NCI-H2107 treated with DMSO at 0.1 percent for 48 hours (cell line): ENCODE data around the gene FETUB.

ENCODE experiments used
- DNase-seq: peaks from one replicate; lab custom pipeline; 2025; ENCODE audit not compliant: unreplicated experiment; lab: John Stamatoyannopoulos, UW

FETUB gene

GRCh38 chr3:186612721-186613636 is 27.2 kb upstream of the FETUB start, which contains the start of gene AHSG:
TSS of gene AHSG (plus strand) at chr3:186613060. CDS start at chr3:186613142, 82 bp downstream.
- no peak for DNase-seq

GRCh38 chr3:186613637-186614265 is 26.4 kb upstream of the FETUB start:
- DNase-seq: no peak

- no peak for DNase-seq
These were observed 26.0 kb upstream of the FETUB start for GRCh38 chr3:186614266-186614596.

- DNase-seq: peak; percentile 97
These were observed 25.4 kb upstream of the FETUB start for GRCh38 chr3:186614597-186615483.

- no peak for DNase-seq
These were observed 23.9 kb upstream of the FETUB start for GRCh38 chr3:186616299-186616617.

GRCh38 chr3:186617036-186617946 is 22.9 kb upstream of the FETUB start:
- peak; percentile 92 for DNase-seq

- DNase-seq: no peak
These were observed 21.8 kb upstream of the FETUB start for GRCh38 chr3:186618318-186618938.

- no peak for DNase-seq
These were observed 20.4 kb upstream of the FETUB start for GRCh38 chr3:186619787-186620212.

GRCh38 chr3:186620213-186621092 is 19.7 kb upstream of the FETUB start:
- no peak for DNase-seq

- DNase-seq: no peak
These were observed 18.1 kb upstream of the FETUB start for GRCh38 chr3:186621894-186622650.

- no peak for DNase-seq
These were observed 17.4 kb upstream of the FETUB start for GRCh38 chr3:186622651-186623310.

GRCh38 chr3:186624598-186624997 is 15.6 kb upstream of the FETUB start:
- DNase-seq: no peak

- no peak for DNase-seq
These were observed 14.6 kb upstream of the FETUB start for GRCh38 chr3:186625600-186626042.

- no peak for DNase-seq
These were observed 13.8 kb upstream of the FETUB start for GRCh38 chr3:186626254-186626847.

- DNase-seq: no peak
These were observed 12.3 kb upstream of the FETUB start for GRCh38 chr3:186627852-186628414.

- DNase-seq: no peak
These were observed 11.4 kb upstream of the FETUB start for GRCh38 chr3:186628756-186629155.
